B cell (primary cell): Measurements from ENCODE around the gene HAGHL. TPM values are rescaled to one million over a fixed set of nuclear protein-coding genes. Genes with fewer than 3 reads are reported as not detected.

Experiments
- ATAC-seq: fragments of 200-7000 bp; cut with Tn5 transposase; one replicate; pipeline ENCODE4 v1.10.0; 2021; ENCODE audit warnings: low read depth, mild to moderate bottlenecking, moderate number of reproducible peaks, moderate library complexity
- CTCF ChIA-PET: fragments of 350-600 bp; sonication (Branson Sonifier 250); formaldehyde crosslinking; loops from one replicate; lab custom pipeline; 2021; ENCODE audit warnings: antibody characterized with exemption, inconsistent platforms; lab: Charles Lee
- POLR2A ChIA-PET: fragments of 350-600 bp; sonication (Branson Sonifier 250); formaldehyde crosslinking; loops from one replicate; lab custom pipeline; 2021; ENCODE audit warnings: antibody characterized with exemption; lab: Charles Lee
- DNase-seq: peaks from one replicate; pipeline ENCODE4 v3.0.0; 2013
- H2AFZ ChIP-seq: 2 replicates; pipeline ENCODE4 v1.6.1; 2012; ENCODE audit warnings: mild to moderate bottlenecking, low read depth, low read length; ENCODE audit not compliant: insufficient read depth, poor library complexity, severe bottlenecking
- H3K27ac ChIP-seq, 2 donors: 1 replicate in 1 of 2; 2 replicates in 1 of 2; pipeline ENCODE4 v1.5.1; 2012 to 2013; ENCODE audit warnings: low read length in 2 of 2, mild to moderate bottlenecking in 2 of 2, moderate library complexity in 1 of 2
- H3K27me3 ChIP-seq, 4 experiments: fragments of 200-600 bp in 1 of 4; sonication (generic) in 1 of 4; replicated peaks in 1 of 4; 1 replicate in 2 of 4; 2 replicates in 2 of 4; pipeline versions ENCODE4 v1.6.1 to v1.7.0; 2013 to 2016; ENCODE audit warnings: low read length in 3 of 4, mild to moderate bottlenecking in 2 of 4, mixed read lengths in 1 of 4, moderate library complexity in 1 of 4; ENCODE audit not compliant: insufficient read depth in 4 of 4, control insufficient read depth in 3 of 4; ENCODE audit errors: control extremely low read depth in 1 of 4
- H3K36me3 ChIP-seq, 2 experiments: replicated peaks in 1 of 2; 1 replicate in 1 of 2; 2 replicates in 1 of 2; pipeline versions ENCODE4 v1.6.1 to v1.7.1; 2013; ENCODE audit warnings: low read length in 1 of 2; ENCODE audit not compliant: insufficient read depth in 2 of 2, control insufficient read depth in 1 of 2; ENCODE audit errors: control extremely low read depth in 1 of 2, extremely low read depth in 1 of 2
- H3K4me1 ChIP-seq, 2 donors: fragments of 200-600 bp in 1 of 2; sonication (generic) in 1 of 2; 1 replicate in 1 of 2; 2 replicates in 1 of 2; pipeline versions ENCODE4 v1.5.1 to v1.6.1; 2013 to 2017; ENCODE audit warnings: low read length in 2 of 2; ENCODE audit not compliant: control insufficient read depth in 2 of 2, insufficient read depth in 2 of 2
- H3K4me2 ChIP-seq: replicated peaks from 2 replicates; pipeline ENCODE3; 2012; ENCODE audit warnings: mild to moderate bottlenecking, low read depth, low read length; ENCODE audit not compliant: poor library complexity, severe bottlenecking
- H3K4me3 ChIP-seq, 5 experiments: fragments of 200-600 bp in 1 of 5; sonication (generic) in 1 of 5; 1 replicate in 3 of 5; 2 replicates in 2 of 5; pipeline versions ENCODE4 v1.5.1 to v1.7.0; 2011 to 2016; ENCODE audit warnings: low read length in 4 of 5, mild to moderate bottlenecking in 4 of 5, low read depth in 2 of 5, control low read depth in 1 of 5, moderate library complexity in 1 of 5; ENCODE audit not compliant: insufficient read depth in 1 of 5; ENCODE audit errors: control extremely low read depth in 1 of 5, extremely low read depth in 1 of 5
- H3K79me2 ChIP-seq: fragments of 200-600 bp; sonication (generic); one replicate; pipeline ENCODE4 v1.6.0; 2016; ENCODE audit warnings: low read length; ENCODE audit not compliant: control insufficient read depth, insufficient read depth
- H3K9ac ChIP-seq: fragments of 200-600 bp; sonication (generic); 2 replicates; pipeline ENCODE4 v1.6.1; 2017; ENCODE audit warnings: mild to moderate bottlenecking, low read length, moderate library complexity
- H3K9me3 ChIP-seq, 3 donors: one replicate each; pipeline versions ENCODE4 v1.6.1 to v1.7.1; 2013; ENCODE audit warnings: low read length in 2 of 3; ENCODE audit not compliant: control insufficient read depth in 2 of 3, insufficient read depth in 1 of 3; ENCODE audit errors: control extremely low read depth in 1 of 3
- H4K20me1 ChIP-seq: 2 replicates; pipeline ENCODE4 v1.6.0; 2012; ENCODE audit warnings: mild to moderate bottlenecking, low read length; ENCODE audit not compliant: insufficient read depth, control insufficient read depth, poor library complexity, severe bottlenecking
- H3K27ac Mint-ChIP-seq: one replicate; pipeline ENCODE4 v1.8.0; 2021; ENCODE audit warnings: mixed read lengths
- H3K27me3 Mint-ChIP-seq: one replicate; pipeline ENCODE4 v1.8.0; 2021; ENCODE audit warnings: mixed read lengths
- H3K4me1 Mint-ChIP-seq: one replicate; pipeline ENCODE4 v1.8.0; 2021; ENCODE audit warnings: mixed read lengths
- H3K4me3 Mint-ChIP-seq: one replicate; pipeline ENCODE4 v1.8.0; 2021; ENCODE audit warnings: mixed read lengths
- H3K9me3 Mint-ChIP-seq: one replicate; pipeline ENCODE4 v1.8.0; 2022; ENCODE audit warnings: mixed read lengths; ENCODE audit not compliant: insufficient read depth
- EZH2 ChIP-seq: IDR thresholded peaks from 2 replicates; pipeline ENCODE4 v1.6.1; 2012; ENCODE audit warnings: borderline replicate concordance, low read depth, mild to moderate bottlenecking, moderate library complexity, low read length; ENCODE audit not compliant: insufficient read depth, poor library complexity, severe bottlenecking
- WGBS: methylation state at CpG from one replicate; pipeline ENCODE4 v1.1.5; 2013; ENCODE audit warnings: missing lambda C conversion rate; ENCODE audit not compliant: insufficient coverage; 5-methylcytosine and 5-hydroxymethylcytosine counted together
- intact Hi-C: fragments of 100-400 bp; cut with micrococcal nuclease; formaldehyde crosslinking; loops from one replicate; pipeline ENCODE4 v1.10.0; 2022
- polyA plus RNA-seq: library from polyadenylated mRNA; depleted of rRNA; stranded (reverse); fragments of >200 nt; gene quantifications from 2 replicates; pipeline ENCODE4 v1.2.3, GENCODE V29; 2012
- total RNA-seq, 2 donors: library from RNA; stranded (reverse); fragments of 120-200 nt in 1 of 2; gene quantifications; 1 replicate in 1 of 2; 2 replicates in 1 of 2; pipeline versions ENCODE4 v1.2.3 to v1.2.4, GENCODE V29; 2013 to 2022
- TF ChIP-seq, protein P1 (sequence below): fragments of 200-600 bp; IDR thresholded peaks from one replicate; pipeline ENCODE4 v1.8.0; 2022; ENCODE audit warnings: antibody characterized with exemption, mild to moderate bottlenecking

Gene HAGHL
- total and polyA plus RNA-seq, 2 donors (not counting 1 experiment from before 2014, with no cell fraction given), result 32.3 to 87.1 TPM

- Histone ChIP-seq H3K9ac (peak overlapping the region; percentile 58), H3K27me3 (peaks cover 0 to 53% (median 20%) of the 10 kb centered on the region in 4 experiments), H3K79me2 (peaks cover under 1% of the 10 kb centered on the region), H2AFZ (peak overlapping the region; percentile 33), H4K20me1 (no peaks in the 10 kb centered on the region), H3K36me3 (no peaks in the 10 kb centered on the region), H3K4me1 (peaks cover 27 to 38% of the 10 kb centered on the region in 2 donors), H3K4me3 (peak overlapping the region in 4 of 5 experiments; percentile 40 to 58 (median 52)), H3K9me3 (peaks cover 0 to 34% (median 0%) of the 10 kb centered on the region in 3 donors), H3K27ac (no peak overlapping the region), H3K4me2 (peak overlapping the region; percentile 96)
- ATAC-seq (no peak), DNase-seq (peak; percentile 44)
- Mint-ChIP-seq H3K4me1 (peaks cover 20% of the 10 kb centered on the region), H3K4me3 (peak overlapping the region; percentile 41), H3K9me3 (no peaks in the 10 kb centered on the region), H3K27ac (no peak overlapping the region), H3K27me3 (peaks cover 17% of the 10 kb centered on the region)
- TF ChIP-seq, protein P1, sequence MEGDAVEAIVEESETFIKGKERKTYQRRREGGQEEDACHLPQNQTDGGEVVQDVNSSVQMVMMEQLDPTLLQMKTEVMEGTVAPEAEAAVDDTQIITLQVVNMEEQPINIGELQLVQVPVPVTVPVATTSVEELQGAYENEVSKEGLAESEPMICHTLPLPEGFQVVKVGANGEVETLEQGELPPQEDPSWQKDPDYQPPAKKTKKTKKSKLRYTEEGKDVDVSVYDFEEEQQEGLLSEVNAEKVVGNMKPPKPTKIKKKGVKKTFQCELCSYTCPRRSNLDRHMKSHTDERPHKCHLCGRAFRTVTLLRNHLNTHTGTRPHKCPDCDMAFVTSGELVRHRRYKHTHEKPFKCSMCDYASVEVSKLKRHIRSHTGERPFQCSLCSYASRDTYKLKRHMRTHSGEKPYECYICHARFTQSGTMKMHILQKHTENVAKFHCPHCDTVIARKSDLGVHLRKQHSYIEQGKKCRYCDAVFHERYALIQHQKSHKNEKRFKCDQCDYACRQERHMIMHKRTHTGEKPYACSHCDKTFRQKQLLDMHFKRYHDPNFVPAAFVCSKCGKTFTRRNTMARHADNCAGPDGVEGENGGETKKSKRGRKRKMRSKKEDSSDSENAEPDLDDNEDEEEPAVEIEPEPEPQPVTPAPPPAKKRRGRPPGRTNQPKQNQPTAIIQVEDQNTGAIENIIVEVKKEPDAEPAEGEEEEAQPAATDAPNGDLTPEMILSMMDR, result no peak
- no peak for TF ChIP-seq EZH2
- ChIA-PET POLR2A (interaction anchor here (1.0 kb wide), 1 partner anchor 59 kb away, joined by 3 read pairs; the partner anchor contains the start of gene METTL26), CTCF (no interaction called here)
- WGBS, result 0% methylated on average over 23 of the region's 37 CpGs
- intact Hi-C loops, result no loop called here
These were observed 32.0 kb upstream of the HAGHL start for GRCh38 chr16:694863-695354.

GRCh38 chr16:695355-696089 lies 31.4 kb upstream of the HAGHL start:
- intact Hi-C loops, result no loop called here
- Histone ChIP-seq H3K9ac (peak overlapping the region; percentile 73), H3K4me1 (peaks cover 30 to 38% of the 10 kb centered on the region in 2 donors), H4K20me1 (no peaks in the 10 kb centered on the region), H3K27me3 (peaks cover 0 to 59% (median 25%) of the 10 kb centered on the region in 4 experiments), H3K4me2 (peak overlapping the region; percentile 96), H3K27ac (no peak overlapping the region), H3K9me3 (peaks cover 0 to 38% (median 0%) of the 10 kb centered on the region in 3 donors), H3K79me2 (no peaks in the 10 kb centered on the region), H2AFZ (peak overlapping the region; percentile 71), H3K4me3 (peak overlapping the region; percentile 12 to 67 (median 55)), H3K36me3 (no peaks in the 10 kb centered on the region)
- WGBS, result 4% methylated on average over 71 of the region's 71 CpGs
- ChIA-PET CTCF (no interaction called here), POLR2A (interaction anchor here (1.0 kb wide), 1 partner anchor 59 kb away, joined by 3 read pairs; the partner anchor contains the start of gene METTL26)
- peak; percentile 70 for DNase-seq
- Mint-ChIP-seq H3K27me3 (peaks cover 17% of the 10 kb centered on the region), H3K4me1 (peaks cover 16% of the 10 kb centered on the region), H3K4me3 (peak overlapping the region; percentile 87), H3K9me3 (no peaks in the 10 kb centered on the region), H3K27ac (peak overlapping the region; percentile 65)
- TF ChIP-seq, protein P1, result no peak
- no peak for TF ChIP-seq EZH2
- ATAC-seq, result peak; percentile 76
